Stimulated activated CD4-positive, alpha-beta T cell treated with anti-CD3 and anti-CD28 coated beads, Interleukin-4, amount 100 ng/mL, for 4 hours (primary cell): ENCODE measurements around the gene POLE.

Experiments
- DNase-seq, 2 experiments: peaks; one replicate each; pipeline ENCODE4 v3.0.0-alpha.2; 2020

The POLE gene

DNA sequence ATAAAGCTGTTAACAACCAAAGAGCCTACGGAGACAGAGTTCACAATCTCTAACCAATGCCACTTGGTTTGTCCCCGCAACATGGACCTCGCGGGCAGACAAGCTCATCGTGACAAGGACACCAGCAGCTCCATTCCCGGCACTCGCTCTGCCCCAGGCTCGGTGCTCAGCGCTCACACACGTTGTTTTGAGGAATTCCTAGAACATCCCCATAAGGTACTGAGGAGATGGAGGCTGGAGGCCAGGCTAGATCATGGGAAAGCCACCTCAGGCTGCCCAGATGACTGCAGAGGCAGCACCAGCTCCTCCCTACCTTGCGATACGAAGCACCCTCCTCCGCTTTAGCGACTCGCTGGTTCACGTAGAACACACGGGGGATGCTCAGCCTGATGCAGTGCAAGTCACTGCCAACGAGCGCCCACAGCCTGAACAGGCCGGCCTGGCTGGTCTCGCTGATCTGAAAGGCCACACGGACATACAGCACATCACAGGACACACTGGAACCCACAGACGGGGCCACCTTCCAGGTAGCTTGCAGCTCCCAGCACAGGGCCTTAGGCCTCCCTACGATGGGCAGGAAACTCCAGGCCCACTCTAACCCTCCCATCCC is 38.4 kb downstream of the POLE start:
- no peak for DNase-seq

DNA sequence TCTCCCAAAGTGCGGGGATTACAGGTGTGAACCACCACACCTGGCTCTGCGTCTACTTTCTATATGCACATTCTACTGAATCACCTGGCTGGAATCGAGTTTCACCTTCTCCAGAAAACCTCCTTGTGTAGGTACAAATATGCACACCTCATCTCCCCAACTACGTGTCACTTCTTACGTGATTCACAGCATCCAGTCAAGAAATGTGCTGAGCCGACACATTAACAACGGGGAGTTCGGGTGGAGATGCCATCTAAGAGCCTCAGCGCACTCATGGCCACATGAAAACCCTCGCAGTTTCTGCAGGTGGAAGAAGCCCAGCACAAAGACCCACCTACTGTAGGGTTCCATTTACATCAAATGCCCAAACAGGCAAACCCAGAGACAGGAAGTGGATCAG is 39.3 kb downstream of the POLE start:
- DNase-seq = no peak

DNA sequence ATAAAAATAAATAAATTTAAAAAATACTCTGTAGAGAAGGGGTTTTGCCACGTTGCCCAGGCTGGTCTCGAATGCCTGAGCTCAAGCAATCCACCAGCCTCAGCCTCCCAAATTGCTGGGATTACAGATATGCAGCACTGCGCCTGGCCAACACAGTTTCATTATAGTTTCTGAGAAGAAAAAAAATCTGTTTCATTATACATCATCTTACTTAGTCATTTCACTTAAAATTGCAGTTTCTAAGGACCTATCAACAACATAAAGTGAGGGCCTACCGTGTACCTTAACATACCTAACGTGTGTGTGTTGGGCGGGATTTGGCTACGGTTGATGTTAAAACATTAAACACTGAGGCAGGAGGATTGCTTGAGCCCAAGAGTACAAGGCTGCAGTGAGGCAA is 40.3 kb downstream of the POLE start:
- no peak for DNase-seq

DNA sequence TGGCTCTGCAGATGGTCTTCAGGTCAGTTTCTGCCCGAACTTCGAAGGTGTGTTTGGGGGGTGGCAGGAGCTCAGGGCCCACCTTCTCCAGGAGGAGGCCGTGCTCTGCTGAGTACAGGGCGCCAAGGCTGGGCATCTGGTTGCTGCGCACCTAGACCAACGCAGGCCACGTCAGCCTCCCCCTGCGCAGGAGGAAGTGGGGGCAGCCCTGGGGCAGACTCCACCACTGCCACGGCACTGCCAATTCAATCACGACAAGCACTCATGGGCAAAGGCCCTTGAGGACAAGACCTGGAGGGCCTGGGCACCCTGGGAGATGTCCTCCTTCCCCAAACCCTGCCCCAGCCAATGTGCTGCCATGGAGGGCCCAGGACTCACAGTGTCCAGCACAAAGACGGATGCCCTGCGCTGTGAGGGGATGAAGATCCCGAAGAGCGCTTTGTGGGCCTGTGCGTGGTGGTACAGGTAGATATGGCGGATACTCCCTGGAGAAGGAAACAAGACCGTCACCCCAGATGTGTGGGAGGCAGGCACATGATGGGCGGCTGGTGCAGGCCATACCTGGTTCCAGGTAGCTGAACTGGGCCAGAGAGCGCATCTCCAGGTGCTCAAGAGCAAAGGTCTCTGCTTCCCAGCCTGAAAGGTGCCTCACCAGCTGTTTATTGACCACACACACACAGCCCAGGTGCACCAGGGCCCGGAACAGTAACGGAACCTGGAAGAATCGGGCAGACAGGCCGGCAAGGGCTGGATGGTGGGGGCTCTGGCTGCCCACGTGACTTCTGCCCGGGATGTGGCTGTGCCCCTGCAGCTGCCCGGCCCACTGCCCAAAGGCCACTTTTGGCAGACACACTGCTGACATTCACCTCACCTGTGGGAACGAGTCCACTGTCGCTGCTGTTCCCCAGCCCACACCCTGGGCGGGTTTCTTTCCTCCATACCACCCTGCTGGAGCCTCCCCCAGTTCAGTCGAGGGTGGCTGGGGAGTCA is 44.0 kb downstream of the POLE start:
- no peak for DNase-seq

DNA sequence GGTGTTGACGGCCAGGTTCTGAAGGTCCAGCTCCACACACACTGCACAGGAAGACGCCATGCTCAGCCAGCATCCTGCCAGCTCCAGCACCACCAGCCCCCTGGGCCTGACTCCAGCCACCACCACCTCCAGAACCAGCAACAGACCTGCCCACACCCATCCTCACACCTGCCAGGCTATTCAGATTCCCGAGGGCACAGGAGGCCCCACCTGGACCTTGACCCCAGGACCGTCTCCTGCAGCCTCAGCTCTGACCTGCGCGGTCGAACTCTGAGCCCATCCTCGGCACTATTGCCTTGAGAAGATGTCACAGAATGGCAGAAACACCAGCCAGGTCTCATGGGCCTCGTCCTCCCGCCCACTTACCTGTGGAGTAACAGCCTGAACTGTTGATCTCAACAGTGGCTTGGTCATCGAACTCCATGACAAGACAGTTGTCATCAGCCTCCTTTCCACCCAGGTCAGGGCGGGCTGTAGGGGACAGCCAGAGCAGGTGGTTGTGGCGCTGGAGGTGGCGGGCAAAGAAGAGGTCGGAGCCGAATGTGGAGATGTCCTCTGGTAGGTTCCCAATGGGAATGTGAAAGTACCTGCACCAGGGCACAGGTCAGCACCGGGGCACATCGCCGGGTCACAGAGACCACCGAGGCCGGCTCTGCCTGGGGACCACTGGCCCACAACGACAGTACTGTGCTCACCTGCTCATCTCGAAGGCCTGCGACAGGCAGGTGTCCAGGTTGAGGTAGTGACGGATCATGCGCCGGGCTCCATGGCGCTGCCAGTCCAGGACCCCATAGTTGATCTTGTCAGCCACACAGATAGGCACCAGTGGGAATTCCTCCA is 45.1 kb downstream of the POLE start:
- DNase-seq = no peak

DNA sequence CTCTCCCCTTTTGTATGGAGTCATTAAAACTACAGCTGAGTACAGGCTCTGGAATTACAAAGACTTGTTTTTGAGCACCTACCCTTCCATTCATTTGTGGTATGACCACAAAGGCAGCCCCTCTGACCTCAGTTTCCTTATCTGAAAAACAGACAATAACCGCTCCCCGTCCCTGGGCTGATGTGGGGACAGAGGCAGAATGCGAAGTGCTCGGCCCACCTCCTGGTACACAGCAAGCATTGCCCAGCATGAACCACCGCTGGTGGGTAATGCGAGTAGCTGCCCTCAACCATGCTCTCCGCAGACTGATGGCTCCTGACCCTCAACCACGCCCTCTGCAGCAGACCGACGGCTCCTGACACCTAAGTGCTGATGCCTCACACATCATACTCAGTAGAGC is 46.2 kb downstream of the POLE start:
- DNase-seq = no peak

DNA sequence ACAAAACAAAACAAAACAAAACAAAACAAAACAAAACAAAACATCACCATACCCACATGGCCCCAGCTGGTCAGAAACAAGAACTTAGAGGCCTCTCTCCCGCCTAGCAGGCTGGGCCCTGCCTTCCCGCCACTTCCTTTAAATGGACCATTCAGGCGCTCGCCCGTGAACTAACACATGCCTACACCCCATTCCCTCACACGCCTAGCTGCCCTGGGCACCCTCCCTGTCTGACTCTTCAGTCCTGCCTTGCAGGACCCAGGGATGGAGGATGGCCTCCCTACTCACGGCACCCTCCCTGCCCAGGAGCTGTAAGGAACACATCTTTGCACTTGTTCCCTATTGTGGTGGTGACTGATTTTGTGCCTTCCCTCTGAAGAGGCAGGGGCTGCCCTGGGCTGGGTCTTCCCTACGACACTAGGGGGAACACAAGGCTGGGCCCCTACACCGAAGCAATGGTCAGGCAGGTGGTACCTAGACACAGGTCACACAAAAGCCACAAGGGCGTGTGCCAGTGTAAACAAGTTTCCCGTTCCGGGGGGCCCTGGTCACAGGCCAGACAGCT is 47.1 kb downstream of the POLE start:
- no peak for DNase-seq

DNA sequence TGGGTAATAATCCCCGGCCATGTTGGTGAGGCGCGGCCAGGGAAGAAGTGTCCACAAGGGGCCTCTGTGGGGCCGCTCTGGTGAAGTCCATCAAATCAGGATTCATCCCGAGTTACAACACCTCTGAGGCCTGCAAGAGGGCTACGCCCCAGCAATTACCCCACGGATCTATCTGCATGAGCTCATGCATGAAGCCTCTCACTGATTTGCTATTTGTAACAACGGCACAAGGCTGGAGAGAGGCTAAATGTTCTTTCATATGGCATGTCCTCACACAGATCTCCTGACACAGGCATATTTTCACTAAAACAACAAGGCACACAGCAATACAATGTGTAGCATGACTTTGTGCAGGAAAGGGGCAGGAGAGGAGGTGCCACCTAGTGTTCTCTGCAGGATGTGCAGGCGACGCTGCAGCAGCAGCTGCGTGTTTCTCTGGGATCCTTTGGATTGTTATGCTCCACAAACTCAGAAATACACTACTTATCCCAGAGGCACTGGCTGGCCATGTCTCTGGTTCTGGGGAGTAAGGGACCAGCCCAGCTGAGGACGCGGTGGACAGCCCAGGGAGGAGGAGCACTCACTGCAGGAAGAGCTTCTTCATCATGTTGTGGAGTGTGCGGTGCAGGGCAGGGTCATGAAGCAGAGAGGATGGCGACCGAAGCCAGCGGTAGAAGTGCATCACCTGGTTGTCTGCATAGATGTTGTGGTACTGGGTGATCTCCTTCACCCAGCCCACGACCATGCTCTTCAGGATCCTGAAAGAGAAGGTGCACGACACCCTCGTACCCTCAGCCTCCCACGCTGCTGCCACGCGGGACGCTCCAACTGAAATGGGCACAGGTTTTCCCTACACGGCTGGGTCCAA is 48.4 kb downstream of the POLE start:
- no peak for DNase-seq

DNA sequence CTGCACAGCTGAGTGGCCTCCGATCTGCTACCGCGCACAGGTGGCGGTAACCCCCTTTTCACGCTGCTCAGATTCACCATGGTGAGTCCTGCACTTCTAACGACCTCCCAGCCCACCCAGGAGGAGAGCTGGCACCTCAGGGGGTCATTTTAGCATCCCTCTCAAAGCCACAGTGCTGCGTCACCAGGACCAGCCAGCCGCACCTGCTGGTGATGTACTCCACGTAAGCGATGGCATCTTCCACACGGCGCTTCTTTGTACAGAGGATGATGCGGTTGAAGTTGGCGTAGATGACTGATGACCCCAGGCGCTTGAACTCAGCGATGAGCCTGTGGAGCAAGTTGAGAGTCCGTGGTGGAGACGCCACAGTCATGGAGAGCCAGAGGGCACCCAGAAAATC is 49.3 kb downstream of the POLE start:
- DNase-seq = no peak

DNA sequence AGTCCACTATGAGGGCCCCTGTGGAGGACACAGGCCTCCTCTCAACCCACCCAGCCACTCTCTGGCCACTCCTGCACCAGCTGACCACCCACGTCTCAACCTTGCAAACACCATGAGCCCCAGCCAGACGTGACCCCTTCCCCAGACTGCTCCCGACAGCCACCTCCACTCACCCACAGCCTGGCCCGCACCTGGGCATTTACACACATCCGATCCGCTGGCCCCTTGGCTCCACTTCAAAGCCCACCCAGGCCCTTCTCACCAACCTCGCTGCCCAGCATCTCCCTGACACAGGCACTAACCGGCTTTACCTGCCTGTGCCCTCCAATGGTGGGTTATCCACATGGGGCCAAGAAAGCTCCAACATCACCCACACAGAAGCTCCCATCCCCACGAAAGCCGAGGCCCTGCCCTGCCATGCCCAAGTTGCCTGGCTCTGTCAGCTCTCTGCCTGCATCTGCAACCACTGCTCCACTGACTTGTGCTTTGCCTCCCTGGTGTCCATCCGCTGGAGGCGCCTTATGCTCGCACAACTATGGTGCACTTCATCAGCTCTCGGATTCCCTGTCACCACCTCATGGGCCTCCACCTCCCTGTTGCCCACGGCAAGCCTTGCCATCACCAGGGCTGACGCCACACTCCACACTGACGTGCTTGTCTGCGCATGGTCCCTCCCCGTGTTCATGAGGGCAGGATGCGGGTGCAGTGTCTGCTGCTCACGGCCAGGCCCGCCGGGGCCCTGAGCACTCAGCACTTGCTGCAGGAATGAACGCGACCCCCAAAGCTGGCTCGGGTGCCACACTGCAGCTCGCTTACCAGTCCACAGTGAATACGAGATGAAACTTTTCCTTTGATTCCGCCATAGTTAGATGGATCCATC is 51.8 kb downstream of the POLE start:
- no peak for DNase-seq

DNA sequence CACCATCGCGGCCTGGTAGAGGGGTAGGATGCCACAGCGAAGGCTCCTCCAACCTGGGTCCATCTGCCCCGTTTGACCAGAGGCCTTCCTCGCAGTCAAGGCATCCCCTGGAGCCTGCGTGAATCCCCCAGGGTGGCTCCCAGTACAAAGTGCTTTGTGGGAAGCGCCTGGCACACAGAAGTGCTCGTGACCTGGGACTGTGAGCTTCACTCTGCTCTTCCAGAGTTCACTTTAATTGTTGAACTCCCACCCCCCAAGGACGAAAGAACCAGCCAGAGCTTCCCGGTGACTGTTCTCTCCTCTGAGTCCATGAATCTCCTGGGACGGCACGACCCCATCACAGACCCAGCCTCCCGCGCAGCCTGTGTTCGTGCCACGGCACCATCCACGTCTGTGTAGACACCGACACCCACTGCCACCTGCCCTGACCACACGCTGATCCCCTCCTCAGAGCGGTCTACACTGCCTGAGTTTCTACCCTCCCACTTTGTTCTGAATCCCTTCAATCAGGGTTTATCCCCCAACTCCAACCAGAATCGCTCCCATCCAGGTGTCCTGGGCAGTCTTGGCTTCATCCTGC is 52.6 kb downstream of the POLE start:
- no peak for DNase-seq

DNA sequence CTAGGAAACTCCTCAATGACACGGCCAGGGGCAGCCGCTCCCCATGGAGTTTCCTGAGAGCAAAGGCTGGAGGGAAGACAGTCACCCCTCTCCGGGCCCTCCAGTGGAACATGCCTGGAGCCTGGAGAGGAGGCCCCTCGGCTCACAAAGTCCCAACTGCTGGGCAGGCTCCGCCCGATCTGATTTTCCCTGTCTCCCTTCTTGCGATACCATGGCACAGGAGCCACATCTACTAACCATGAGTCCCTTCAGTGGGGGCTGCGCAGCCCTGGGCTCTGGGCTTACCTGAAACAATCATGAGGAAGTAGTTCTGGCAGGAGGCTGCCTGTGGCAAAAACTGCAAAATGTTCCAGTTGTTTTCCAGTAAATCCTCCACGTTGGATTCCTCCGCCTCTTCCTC is 53.2 kb downstream of the POLE start:
- no peak for DNase-seq

DNA sequence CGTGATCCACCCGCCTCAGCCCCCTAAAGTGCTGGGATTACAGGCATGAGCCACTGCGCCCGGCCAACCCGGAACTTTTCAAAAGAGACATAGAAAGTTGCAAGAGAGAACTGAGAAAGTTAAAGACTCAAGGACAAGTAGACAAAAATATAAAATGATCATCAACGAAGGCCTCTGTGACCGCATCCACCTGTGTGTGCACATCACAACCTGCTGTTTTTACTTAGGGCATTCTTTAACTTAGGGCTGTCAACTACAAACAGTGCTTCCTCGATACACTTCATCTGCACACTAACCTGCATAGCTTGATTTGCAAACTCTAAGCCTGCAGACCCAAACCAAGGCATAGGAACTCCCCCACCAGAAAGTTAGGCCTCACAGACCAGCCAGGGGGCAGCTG is 53.7 kb downstream of the POLE start:
- no peak for DNase-seq

DNA sequence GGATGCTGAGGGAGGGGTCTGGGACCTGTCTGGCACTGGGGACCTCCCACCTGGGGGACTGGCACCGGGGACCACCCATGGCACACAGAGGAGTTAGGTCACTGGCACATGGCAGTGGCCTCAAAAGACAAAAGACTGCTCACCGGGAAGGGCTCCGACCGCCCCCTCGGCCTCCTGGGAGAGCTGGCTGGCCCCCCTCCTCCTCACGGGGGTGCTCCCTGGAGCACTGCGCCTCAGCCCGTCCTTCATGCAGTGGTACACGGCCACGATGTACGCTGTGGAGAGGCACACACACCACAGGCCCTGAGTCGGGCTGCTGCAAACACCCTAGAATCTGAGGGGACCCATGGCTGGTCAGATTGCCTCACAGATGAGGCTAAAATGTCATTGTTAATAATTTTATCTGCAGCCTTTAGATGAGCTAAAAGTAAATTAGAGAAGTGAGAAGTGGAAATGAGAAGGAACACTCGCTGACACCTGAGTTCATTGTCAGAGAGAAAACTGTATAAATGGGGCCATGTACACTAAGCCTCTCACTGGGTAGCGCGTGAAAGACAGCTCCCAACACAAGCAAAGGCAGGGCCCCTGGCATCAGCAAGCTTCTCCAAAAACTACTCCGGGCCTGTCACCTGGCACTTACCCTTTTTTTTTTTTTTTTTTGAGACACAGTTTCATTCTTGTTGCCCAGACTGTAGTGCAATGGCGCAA is 54.5 kb downstream of the POLE start:
- DNase-seq = no peak

DNA sequence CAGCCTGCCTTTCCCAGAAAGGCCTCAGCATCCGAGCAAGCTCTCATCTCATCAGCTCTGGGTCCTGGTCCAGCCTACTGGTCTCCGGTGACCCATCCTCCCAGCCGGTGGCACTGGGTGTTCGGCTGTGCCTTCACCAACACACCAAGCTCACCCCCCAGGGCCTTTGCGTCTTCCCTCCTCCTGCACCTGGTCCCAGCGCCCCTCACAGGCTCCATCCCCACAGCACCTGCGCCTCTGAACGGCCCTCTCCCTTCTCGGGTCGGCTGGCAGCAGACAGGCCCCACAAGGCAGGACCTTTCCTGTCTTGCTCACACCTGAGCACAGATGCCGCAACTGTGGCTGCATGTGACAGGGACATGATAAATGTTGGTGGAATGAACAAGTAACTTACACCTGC is 55.5 kb downstream of the POLE start:
- DNase-seq = no peak

DNA sequence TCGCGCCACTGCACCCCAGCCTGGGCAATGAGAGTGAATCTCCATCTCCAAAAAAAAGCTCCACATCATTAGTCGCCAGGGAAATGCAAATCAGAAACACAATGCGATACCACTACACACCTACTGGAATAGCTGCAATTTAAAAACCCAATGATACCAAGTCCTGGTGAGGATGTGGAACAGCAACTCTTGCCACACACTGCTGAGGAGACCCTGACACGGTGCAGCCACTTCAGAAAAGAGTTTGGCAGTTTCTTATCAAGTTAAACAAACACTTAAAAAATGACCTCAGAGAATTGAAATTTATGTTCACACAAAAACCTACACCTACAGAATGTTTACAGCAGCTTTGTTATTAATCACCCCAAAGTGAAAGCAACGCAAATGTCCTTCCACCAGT is 56.5 kb downstream of the POLE start:
- no peak for DNase-seq

DNA sequence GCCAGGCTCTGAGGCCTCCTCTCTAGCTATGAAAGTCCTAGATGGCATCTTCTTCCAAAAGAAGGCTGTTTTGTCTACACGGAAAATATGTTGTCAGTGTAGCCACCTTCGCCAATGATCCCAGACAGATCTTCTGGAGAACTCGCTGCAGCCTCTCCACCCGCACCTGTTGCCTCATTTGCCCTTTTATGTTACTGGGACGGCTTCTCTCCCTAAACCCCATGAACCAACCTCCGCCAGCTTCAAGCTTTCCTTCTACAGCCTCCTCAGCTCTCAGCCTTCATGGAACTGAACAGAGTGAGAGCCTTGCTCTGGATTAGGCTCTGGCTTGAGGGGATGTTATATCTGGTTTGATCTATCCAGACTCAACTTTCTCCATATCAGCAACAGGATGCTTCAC is 57.8 kb downstream of the POLE start:
- no peak for DNase-seq

DNA sequence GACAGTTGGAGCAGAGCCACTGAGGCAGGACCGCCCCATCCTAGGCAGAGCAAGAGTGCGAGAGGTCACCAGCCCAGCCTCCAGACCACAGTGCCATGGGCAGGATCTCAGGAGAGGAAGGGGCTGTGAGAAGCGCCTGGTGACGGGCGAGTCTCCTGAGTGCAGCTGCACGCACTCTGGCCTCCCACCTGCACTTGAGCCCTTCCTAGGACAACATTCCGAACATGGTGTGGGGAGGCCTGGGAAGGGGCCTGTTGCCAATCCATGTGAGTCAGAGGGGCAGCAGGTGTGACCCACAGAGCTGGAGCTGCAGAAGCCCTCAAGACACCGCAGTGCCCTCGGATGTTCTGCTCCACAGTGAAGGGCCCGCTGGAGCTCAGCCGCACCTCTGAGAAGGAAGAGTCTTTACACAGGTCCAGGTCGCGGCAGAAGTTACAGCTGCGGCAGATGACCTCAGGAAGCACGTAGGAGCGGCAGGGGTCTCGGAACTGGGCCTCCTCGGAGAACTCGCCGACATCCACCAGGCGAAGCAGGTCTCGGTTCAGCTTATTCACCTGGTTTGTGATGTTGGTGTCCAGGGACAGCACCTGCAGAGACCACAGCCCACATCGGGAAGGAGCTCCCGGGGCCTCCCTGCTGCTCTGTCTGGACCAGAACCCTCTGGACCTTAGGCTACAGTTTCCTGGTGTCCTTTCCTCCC is 61.3 kb downstream of the POLE start:
- no peak for DNase-seq

DNA sequence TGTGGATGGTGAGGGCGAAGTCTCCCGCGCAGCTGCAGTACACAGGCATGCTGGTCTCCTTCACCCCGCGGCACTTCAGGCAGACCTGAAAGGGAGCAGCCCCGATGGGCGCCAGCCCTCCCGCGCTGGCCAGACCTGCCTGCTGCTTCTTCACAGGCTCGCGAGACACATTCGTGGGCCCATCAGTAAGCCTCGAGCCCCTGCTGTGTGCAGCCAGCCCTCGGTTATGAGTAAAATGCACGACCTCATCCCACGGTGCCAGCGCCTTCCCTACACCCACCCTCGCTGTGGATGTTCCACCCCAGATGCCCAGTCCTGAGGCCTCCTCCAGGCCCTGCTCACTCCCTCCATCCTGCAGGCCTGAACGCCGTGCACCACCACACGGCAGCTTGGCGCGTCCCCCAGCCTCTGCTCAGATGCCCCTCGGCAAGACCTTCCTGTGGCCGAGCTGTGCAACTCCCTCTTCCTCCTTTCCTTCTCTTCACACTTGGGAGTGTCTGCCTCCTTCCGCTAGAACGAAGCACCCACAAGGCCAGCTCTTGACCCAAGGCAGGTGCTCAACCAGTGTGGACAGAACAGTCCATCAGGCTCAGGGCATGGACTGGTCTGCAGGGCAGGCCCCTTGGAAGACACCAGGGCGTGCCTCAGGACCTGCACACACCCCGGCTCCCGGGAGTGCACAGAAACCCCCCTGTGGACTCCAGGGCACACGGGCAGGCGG is 62.1 kb downstream of the POLE start:
- DNase-seq = no peak
